Uterus (tissue), 2 donors: ENCODE results near the gene TMPRSS11A.

Experiments used
- CTCF ChIP-seq, 4 experiments: fragments of 200-600 bp in 2 of 4; fragments of 450-650 bp in 2 of 4; sonication (generic) in 2 of 4; IDR thresholded peaks; one replicate each; pipeline ENCODE4 v1.5.1; 2016 to 2019; ENCODE audit warnings: antibody characterized with exemption in 4 of 4, mild to moderate bottlenecking in 2 of 4, moderate library complexity in 1 of 4
- POLR2A ChIP-seq, 2 donors: fragments of 450-650 bp; IDR thresholded peaks; one replicate each; pipeline ENCODE4 v1.6.1; 2016; ENCODE audit warnings: antibody characterized with exemption in 2 of 2, mild to moderate bottlenecking in 1 of 2, moderate library complexity in 1 of 2

GRCh38 chr4:67918428-67918827, 44.9 kb downstream of the TMPRSS11A start:
- no peak for TF ChIP-seq CTCF (IDR thresholded peaks at IDR 0.05)
- no peak for TF ChIP-seq POLR2A (IDR thresholded peaks at IDR 0.05)
